Measurements from ENCODE around the gene LEF1.

LEF1 gene

DNA sequence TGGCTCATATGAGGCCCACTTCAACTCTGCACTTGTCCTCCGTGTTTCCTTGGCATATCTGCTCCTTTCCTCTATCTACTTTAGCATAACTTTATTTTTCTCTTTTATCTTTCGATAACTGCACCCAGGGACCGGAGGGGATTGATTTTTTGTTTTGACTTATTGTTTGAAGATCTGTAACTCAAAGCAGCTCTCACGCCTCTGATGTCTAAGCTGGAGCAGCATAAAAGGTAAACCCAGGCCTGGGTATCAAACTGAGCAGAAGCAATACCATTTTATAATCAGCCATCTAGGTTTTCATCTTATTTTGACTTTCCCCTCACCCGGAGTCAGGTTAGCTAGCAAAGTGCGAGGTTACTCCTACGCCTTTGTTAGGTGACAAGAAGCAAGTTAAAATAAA, 28.4 kb downstream of the LEF1 start:
- TF ChIP-seq CTCF (conservative IDR thresholded peaks at IDR 0.05; ENCODE audit: low read depth, low read length), result no peak
- no peak overlapping the region for H3K9ac ChIP-seq
- no peaks in the 10 kb centered on the region for H4K20me1 ChIP-seq (ENCODE audit: insufficient read depth)
- H3K4me1 ChIP-seq (ENCODE audit: low read depth, poor library complexity, severe bottlenecking), result peaks cover 25% of the 10 kb centered on the region
- H3K27ac ChIP-seq, result no peak overlapping the region
- no peaks in the 10 kb centered on the region for H3K27me3 ChIP-seq (ENCODE audit: insufficient read depth, low read depth)
- H2AFZ ChIP-seq (ENCODE audit: low read depth), result no peak overlapping the region
- H3K79me2 ChIP-seq (ENCODE audit: insufficient read depth, low read depth), result no peaks in the 10 kb centered on the region
- H3K4me3 ChIP-seq (IDR thresholded peaks at IDR 0.05; ENCODE audit: insufficient read depth, low read depth, low read length), result no peak overlapping the region
- no peak overlapping the region for H3K4me2 ChIP-seq
- no peaks in the 10 kb centered on the region for H3K36me3 ChIP-seq (ENCODE audit: insufficient read depth)

GRCh38 chr4:108139089-108139488, 29.6 kb downstream of the LEF1 start:
- no peak overlapping the region for H3K4me2 ChIP-seq
- no peak overlapping the region for H3K4me3 ChIP-seq (IDR thresholded peaks at IDR 0.05; ENCODE audit: insufficient read depth, low read depth, low read length)
- no peaks in the 10 kb centered on the region for H3K79me2 ChIP-seq (ENCODE audit: insufficient read depth, low read depth)
- H3K36me3 ChIP-seq (ENCODE audit: insufficient read depth), result no peaks in the 10 kb centered on the region
- H4K20me1 ChIP-seq (ENCODE audit: insufficient read depth), result no peaks in the 10 kb centered on the region
- H2AFZ ChIP-seq (ENCODE audit: low read depth), result no peak overlapping the region
- H3K27ac ChIP-seq, result no peak overlapping the region
- H3K9ac ChIP-seq, result no peak overlapping the region
- no peaks in the 10 kb centered on the region for H3K27me3 ChIP-seq (ENCODE audit: insufficient read depth, low read depth)
- no peak for TF ChIP-seq CTCF (conservative IDR thresholded peaks at IDR 0.05; ENCODE audit: low read depth, low read length)
- peaks cover 12% of the 10 kb centered on the region for H3K4me1 ChIP-seq (ENCODE audit: low read depth, poor library complexity, severe bottlenecking)

- H3K27me3 ChIP-seq (ENCODE audit: insufficient read depth, low read depth), result no peaks in the 10 kb centered on the region
- no peak for TF ChIP-seq CTCF (conservative IDR thresholded peaks at IDR 0.05; ENCODE audit: low read depth, low read length)
- H3K79me2 ChIP-seq (ENCODE audit: insufficient read depth, low read depth), result no peaks in the 10 kb centered on the region
- no peak overlapping the region for H3K4me2 ChIP-seq
- H3K9ac ChIP-seq, result no peak overlapping the region
- no peaks in the 10 kb centered on the region for H4K20me1 ChIP-seq (ENCODE audit: insufficient read depth)
- no peak overlapping the region for H3K4me3 ChIP-seq (IDR thresholded peaks at IDR 0.05; ENCODE audit: insufficient read depth, low read depth, low read length)
- no peak overlapping the region for H3K27ac ChIP-seq
- no peaks in the 10 kb centered on the region for H3K36me3 ChIP-seq (ENCODE audit: insufficient read depth)
- no peaks in the 10 kb centered on the region for H3K4me1 ChIP-seq (ENCODE audit: low read depth, poor library complexity, severe bottlenecking)
- H2AFZ ChIP-seq (ENCODE audit: low read depth), result no peak overlapping the region
These were observed 33.1 kb downstream of the LEF1 start for GRCh38 chr4:108135549-108136209.

GRCh38 chr4:108130955-108131354, 37.8 kb downstream of the LEF1 start:
- Histone ChIP-seq H3K4me2 (no peak overlapping the region), H3K36me3 (ENCODE audit: insufficient read depth) (no peaks in the 10 kb centered on the region)
- no peak for TF ChIP-seq CTCF (conservative IDR thresholded peaks at IDR 0.05; ENCODE audit: low read depth, low read length)

More at GRCh38 chr4:108130955-108131354, 37.8 kb downstream of the LEF1 start:
- Histone ChIP-seq H2AFZ (ENCODE audit: low read depth) (no peak overlapping the region), H3K27me3 (ENCODE audit: insufficient read depth, low read depth) (no peaks in the 10 kb centered on the region), H3K27ac (no peak overlapping the region), H4K20me1 (ENCODE audit: insufficient read depth) (no peaks in the 10 kb centered on the region), H3K4me3 (IDR thresholded peaks at IDR 0.05; ENCODE audit: insufficient read depth, low read depth, low read length) (no peak overlapping the region), H3K4me1 (ENCODE audit: low read depth, poor library complexity, severe bottlenecking) (no peaks in the 10 kb centered on the region), H3K79me2 (ENCODE audit: insufficient read depth, low read depth) (no peaks in the 10 kb centered on the region), H3K9ac (no peak overlapping the region)

Data from KMS-11 (cell line).